ENCODE results near the gene DDI2. TPM values are rescaled to one million over a fixed set of nuclear protein-coding genes. Genes with fewer than 3 reads are reported as not detected.
"Not testable (repeated sequence)": the region's sequence is repeated elsewhere in the genome, so short reads cannot be mapped to it uniquely, and the experiment has no call there.

Gene DDI2
- total RNA-seq (2014; rRNA removed; shearing (Covaris generic)) = 6.2 and 7.6 TPM in 2 replicates

DNA sequence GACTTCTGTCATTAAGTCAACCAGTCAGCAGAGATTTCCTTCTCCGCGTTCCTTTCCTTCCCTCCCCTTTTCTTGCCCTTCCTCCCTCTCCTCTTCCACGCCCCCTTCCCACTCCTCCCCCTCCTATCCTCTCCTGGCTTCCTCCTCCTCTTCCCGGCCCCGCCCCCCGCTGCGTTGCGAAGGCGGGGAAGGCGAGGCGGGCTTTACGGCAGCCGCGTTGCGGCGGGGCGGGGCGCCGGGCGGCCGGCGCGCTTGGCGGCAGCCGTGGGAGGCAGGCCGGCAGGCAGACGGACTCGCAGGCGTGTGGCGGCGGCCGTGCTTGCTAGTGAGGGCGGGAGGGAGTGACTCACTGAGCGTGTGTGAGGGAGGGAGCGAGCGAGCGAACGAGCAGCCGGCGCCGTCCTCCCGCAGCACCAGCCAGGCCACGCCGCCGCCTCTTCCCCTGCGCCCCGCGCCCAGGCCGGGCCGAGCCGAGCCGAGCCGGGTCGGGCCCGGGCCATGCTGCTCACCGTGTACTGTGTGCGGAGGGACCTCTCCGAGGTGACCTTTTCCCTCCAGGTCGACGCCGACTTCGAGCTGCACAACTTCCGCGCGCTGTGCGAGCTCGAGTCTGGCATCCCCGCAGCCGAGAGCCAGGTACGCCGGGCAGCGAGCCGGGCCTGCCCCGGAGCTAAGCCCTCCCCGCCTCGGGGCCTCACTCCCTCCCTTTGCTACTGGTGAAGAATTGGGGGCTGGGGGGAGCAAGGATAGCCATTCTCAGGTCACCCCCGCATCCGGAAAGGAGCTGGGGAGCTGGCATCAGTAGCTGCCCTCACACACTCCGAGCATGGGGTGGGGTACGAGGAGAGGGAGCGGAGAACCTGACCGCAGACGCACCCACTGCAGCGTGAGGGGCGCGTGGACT lies at the start of gene DDI2:
Gene DDI2 (plus strand): TSS at position 286 of the 904 bp plus-strand sequence. CDS start 213 bp downstream, at position 499.
- DNase-seq (ENCODE audit: low spot score) = peak; percentile 93

DNA sequence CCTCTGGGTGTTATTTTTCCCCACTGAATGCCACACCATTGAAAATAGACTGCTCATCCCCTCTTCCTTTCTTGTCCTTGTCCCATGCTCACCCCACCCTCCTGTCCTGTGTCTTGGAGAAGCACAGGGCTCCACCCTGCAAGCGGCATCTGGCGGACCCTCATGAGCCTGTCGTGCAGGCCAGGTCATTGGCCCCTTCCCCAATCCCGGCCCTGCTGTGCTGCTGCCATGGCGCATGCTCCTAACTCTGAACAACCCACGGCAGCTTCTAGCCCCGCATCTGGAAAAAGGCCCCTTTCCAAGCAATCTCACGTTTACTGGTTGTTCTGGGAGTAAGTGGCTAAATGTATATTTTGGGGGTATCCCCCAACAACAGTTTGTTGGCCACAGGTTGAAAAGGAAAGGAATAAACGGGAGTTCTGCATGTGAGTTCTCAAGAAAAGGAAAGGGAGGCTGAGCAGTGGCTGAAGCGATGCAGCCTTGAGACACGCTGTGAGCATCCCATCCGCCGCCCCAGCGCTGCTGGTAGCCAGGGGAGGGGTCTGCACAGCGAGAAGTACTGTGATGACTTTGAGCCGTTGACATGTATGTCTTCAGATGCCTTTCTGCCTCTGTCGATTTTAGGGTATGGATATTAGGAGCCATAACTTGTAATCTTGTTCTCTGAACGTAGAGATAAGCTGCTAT lies 48.7 kb upstream of the DDI2 start:
- DNase-seq (ENCODE audit: low spot score) = no peak

DNA sequence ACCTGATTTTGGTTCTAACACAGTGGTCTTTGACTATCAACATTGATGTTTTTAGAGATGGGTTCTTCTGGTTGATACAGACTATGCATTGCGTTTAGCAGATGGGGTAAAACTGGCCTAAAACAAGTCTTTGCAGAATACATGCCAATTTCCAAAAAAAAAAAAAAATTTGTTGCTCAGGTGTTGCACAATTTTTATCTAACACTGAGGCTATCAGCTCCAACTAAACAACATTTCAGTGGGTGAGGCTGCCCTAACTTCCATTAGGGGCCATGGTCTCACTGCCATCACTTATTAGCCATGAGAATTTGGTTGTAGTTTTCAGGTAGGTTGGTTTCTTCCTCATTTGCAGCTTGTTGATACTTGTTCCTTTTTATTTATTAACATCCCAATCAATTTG lies 46.4 kb upstream of the DDI2 start:
- no peak for DNase-seq (ENCODE audit: low spot score)

DNA sequence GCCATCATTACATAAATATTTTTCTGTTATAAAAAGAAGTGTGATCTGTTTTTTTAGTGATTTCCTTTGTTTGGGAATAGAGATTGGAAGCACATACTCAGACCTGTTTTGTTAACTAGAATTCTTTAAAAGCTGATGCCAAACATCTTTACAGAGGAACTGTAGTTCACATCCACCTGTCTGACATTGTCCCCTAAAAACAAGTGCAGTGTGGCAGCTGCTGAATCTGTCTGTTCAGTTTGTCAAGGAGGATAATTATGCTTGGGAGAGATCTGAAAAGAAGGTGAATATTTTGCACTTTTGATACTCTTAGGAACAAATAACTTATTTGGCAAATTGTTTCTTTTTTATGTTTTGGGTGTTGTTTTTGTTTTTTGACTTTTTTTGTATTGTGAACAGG lies 46.0 kb upstream of the DDI2 start:
- no peak for DNase-seq (ENCODE audit: low spot score)

DNA sequence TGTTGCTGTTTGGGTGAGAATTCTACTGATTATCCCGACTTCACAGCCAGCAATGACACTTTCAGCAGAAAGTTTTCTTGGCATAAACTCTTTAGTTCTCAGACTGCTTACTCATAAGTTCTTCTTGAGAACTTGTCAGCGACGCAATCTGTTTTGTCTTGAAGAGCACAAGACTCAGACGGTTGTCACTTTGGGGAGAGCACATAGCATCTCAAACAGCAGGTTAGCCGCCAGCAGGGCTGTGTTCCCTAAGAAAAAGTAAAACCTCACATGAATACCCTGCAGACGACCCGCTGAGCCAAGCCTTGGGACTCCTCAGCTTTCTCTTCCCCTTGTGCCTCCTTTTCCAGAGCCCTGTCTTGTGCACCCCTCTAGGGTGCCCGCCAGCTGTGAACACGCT lies 43.8 kb upstream of the DDI2 start:
- DNase-seq (ENCODE audit: low spot score) = no peak

DNA sequence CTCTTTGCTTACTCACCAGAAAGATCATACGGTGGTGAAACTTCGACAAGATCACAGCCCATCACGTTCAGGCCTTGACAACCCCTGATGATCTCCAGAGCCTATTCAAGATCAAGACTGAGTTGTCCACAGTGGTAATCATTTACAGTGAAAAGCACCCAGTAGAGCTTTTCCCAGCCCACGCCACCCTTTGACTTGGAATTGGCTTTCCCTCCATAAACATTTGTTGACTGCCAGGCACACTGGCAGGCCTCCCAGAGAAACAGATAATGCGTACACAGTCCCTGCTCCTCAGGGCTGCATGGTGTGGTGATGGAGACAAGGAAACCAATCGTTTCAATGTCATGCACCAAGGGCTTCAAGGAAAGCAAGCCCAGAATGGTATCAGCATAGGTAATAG lies 42.5 kb upstream of the DDI2 start:
- DNase-seq (ENCODE audit: low spot score) = no peak

DNA sequence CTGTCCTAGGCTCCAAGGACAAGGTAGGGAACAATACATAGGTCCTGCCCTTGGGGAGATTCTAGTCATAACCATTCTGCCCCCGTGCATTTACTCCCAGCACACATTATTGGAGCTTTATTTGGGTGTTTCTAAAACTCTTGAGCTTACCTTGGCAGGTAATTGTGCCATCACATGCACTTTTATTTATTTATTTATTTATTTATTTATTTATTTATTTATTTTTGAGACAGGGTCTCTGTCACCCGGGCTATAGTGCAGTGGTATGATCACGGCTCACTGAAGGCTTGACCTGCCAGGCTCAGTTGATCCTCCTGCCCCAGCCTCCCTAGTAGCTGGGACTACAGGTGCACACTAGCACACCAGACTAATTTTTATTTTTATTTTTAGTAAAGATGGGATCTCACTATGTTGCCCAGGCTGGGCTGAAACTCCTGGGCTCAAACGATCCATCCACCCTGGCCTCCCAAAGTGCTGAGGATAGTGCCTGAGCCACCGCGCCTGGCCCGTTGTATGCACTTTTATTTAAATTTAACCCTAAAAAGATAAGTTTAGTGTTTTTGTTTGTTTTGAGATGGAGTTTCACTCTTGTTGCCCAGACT lies 41.6 kb upstream of the DDI2 start:
- no peak for DNase-seq (ENCODE audit: low spot score)

DNA sequence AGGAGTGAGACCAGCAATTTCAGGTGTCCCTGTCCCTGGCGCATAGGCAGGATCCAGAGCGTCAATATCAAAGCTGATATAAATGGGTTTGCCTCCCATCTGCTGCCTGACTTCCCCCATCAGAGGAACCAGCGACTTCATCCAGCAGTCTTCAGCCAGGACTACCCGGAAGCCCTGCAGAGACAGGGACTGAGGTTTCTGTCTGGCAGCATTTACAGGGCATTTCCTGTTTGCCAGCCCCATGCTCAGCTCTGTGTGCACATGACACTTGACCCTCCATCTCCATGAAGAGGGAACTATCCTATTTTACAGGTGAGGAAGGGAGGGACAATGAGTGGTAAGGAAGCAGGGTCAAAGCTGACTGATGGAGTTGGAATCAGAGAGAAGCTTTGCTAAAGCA lies 39.6 kb upstream of the DDI2 start:
- DNase-seq (ENCODE audit: low spot score) = no peak

DNA sequence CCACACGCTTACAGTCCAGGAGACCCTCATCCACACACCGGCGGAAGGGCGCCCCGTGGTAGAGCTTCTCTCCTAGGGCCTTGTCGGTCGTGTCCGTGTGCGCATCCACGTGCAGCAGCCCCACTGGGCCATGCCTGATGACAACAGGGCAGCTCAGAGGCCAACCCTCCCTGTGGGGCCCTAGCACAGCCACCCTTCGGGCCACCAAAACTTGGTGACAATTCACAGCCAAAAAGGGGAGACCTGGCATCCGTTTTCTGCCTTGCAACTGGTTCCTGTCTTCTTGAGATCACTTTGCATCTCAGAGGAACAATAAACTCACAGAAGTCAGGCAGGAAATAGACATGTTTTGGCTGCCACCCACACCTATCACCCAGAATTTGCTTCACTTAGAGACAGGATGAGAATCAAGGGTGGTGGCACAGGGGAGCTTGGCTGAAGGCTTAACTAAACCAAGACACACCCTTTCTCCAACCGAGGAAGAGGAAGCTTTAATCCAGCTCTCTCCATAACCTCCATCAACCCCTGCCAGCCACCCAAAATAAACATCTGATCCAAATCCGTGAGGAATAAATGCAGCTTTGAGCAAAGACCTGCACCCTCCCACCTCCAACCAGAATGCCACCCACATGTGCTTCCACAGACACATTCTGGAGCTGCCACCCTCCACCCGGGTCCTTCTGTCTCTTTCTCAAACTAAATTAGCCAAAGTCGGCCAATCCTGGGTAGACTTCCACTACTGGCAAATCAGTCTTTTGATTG lies 38.2 kb upstream of the DDI2 start:
- DNase-seq (ENCODE audit: low spot score) = no peak

DNA sequence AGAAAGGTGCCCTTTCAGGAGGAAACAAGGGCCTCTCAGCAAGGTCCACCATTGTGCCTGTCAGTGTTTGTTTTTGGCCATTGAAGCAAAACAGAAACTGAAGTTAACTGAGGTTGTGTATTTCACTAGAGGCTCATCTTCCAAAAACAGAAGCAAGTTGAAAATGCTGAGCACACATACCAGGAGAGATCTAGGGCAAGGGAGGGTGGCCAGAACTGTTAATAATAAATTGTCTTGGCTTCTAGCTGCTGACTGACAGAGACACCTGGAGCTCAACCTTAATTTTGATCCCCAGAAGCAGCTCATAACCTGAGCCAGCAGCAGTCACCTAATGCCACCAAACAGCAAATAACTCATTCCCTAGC lies 37.6 kb upstream of the DDI2 start:
- no peak for DNase-seq (ENCODE audit: low spot score)

DNA sequence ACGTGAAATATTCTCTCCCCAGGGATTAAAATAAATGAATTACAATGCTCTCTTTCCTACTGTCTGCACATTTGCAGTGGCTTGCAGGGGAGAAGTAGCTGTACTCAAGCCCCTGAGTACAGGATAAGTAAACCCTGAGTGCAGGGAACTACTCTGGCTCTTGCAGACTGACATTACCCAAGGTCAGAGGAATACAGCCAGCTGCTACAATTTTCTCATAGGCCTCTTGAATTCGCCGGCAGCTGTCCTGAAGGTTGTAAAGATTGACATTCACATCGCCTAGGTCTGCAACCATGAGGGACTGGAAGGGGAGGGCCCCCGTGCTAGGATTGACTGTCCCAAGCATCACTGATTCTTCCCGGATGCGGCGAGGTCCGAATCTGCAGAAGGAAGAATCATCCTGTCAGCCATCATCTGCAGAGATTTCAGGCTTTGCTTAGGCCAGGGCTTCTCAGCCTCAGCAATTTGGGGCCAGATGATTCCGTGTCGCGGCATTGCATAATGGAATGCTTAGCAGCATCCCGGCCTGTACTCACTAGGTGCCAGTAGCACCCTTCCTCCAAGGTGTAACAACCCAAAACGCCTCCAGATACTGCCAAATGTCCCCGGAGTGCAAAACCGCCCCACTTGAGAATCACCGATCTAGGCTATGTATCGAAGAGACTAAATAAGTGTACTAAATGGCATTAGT lies 34.1 kb upstream of the DDI2 start:
- no peak for DNase-seq (ENCODE audit: low spot score)

DNA sequence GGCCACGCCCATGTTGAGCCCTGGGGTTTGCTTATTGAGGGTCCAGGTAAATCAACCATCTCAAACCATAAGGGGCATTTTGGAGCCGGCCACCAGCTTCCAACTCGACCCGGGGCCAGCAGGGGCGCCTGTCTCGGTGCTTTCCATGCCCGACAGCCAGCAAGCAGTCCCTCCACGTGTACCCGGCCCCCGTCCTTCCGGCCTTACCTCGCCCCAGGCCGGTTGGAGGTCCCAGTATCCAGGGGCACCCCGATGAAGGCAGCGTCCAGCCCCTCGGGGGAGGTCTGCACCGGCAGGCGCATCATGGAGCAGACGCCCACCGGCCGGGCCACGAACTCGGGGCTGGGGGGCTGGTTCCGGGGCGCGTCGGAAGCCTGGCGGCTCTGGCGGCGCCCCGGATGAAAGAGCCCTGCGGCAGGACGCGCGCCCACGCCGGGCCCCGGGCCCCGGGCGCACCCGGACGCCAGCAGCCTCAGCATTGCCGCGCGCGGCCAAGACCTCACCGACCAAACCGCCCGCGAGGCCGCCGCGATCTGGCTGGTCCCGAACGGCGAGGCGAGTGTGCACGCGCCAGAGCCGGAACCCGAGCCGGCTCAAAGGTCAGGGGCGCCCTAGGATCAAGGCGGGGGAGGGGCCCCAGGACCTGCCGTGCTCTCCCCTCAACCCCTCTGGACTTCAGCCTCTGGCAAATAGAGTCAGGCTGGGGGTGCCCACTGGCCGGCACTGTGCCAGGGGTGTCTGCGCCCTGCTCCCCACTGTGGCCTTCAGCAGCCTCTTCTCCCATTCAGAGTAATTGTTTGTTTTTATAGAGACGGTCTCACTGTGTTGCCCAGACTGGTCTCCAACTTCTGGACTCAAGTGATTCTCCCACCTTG lies 32.5 kb upstream of the DDI2 start, which contains the start of gene AGMAT:
Gene AGMAT (minus strand): TSS at position 563 of the 875 bp plus-strand sequence. CDS start 84 bp downstream, at position 479.
- no peak for DNase-seq (ENCODE audit: low spot score)

DNA sequence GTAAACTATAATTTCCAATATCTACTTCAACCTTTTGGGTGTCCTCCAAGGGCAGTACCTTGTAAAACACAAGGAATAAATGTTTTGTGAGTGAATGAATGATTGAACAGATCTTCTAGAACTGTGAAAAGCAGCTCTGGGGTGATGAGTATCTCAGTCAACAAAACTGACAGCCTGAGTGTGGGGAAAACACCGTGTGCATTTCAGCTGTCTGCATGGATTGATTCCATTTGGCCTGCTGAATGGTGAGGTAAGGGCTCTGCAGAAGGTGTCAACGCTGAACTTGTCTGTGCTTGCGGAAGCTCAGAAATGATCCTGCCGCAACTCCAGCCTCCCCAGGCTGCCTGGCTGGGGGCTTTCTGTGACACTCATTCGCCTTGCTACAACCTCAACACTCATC lies 25.0 kb upstream of the DDI2 start:
- DNase-seq (ENCODE audit: low spot score) = no peak

DNA sequence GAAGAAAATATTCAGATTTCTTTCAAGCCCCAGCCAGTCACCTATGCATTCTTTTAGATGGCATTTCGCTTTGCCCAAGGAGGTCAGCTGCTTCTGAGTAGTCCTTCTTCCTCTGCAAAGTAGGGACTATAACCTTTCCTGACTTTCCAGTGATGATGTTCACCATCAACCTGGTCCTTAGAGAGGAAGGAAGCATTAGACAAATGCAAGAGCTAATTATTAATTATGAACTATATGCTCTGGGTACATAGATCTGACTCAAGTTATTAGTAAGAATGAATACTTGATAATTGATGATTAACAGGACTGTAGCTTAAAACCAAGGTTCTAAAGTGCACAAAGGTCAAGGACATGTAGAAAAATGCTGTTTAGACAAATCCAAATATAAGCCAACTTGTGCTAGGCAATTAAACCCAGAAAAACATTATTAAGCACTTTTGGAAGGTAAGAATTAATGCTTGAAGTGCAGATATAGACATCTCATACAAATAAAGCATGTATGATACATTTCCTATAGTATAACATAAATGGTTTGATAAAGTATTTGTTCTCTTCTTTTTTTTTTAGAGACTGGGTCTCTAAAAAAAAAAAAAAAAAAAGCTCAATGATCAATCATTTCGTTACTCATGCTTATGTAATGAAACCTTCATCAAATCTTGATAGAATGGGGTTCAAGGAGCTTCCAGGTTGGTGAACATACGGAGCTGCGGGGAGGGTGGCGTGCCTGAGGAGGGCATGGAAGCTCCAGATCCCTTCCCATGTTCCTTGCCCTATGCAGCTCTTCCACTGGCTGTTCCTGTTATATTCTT lies 21.2 kb upstream of the DDI2 start:
- DNase-seq (ENCODE audit: low spot score) = no peak

DNA sequence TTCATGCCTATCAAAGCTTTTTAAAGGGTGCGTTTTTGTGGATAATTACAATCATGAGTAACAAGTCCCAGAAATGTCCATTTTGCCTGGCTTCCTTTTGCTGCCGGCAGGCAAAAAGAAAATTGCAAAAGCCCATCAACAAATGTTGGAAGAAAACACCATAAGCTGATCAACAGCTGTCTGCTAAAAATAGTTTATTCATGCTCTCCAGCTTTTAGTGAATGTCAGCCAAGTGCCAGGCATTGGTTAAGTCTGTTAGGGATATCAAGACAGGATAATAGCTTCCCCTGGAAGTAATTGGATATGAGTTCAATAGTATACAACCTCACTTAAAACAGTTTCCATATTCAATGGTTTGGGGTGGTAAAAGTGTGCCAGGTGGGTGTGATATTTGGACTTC lies 18.8 kb upstream of the DDI2 start:
- no peak for DNase-seq (ENCODE audit: low spot score)

DNA sequence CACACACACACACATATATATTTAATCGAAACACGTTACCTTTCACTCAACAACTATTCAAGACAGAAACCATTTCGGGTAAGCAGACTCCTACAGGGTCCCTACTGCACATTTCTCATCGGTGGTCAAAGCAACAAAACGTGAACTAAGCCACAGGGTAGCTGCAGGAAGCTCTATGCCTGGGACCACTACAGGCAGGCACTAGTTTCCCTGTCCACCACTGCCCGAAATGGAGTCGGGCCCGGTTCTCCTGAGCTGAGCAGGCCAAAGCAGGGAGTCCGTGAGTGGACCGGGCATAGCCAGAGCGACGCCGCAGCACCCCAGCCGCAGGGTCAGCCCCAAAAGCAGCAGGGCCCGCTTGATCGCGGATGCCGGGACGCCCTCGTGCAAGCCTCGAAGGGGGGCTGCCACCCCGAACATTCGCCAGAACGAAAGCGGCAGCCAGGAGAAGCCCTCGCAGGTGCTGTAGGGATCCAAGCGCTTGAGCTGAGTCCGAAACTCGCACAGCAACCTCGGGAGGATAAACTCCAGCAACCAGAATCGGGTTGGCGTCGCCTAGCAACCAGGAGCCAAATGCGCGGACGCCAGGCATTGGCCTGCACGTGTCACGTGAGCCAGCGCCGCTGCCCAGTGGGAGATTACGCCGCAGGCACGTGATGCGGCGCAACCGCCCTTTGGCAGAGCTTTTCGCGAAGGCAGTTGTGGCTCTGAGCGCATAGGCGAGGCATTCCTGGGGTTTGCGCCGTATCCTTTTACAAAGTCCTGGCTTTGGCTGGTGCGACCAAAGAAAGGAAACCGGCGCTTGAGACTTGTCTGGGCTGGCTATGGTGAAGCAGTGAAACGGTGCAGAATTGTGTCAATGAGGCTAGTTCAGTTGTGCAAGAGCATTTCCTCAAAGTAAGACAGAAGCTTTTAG lies 13.9 kb upstream of the DDI2 start:
- peak; percentile 81 for DNase-seq (ENCODE audit: low spot score)

DNA sequence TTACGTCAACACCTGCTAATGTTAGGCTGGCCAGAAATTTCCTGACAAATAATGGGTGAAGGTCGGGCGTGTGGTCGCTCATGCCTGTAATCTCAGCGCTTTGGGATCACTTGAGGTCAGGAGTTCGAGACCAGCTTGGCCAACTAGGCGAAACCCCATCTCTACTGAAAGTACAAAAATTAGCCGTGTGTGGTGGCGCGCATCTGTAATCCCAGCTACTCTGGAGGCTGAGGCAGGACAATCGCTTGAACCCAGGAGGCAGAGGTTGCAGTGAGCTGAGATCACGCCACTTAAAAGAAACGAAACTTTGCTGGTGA lies 13.3 kb upstream of the DDI2 start:
- not testable (repeated sequence) for DNase-seq (ENCODE audit: low spot score)

DNA sequence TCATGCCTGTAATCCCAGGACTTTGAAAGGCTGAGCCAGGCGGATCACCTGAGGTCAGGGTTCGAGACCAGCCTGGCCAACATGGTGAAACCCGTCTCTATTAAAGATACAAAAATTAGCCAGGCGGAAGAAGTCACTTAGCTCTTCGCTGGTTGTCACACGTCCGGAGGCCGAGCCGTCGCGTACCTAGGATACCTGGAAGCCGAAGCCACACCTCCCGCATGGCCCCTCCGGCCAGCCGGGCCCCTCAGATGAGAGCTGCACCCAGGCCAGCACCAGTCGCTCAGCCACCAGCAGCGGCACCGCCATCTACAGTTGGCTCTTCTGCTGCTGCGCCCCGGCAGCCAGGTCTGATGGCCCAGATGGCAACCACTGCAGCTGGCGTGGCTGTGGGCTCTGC lies 12.9 kb upstream of the DDI2 start:
- not testable (repeated sequence) for DNase-seq (ENCODE audit: low spot score)
